Fibroblast of mammary gland (primary cell): Measurements from ENCODE around the gene IGFN1.
A peak's percentile ranks its signal among the peaks of the same experiment; 100 is the strongest.

Experiments used
- DNase-seq: peaks from one replicate; pipeline ENCODE4 v3.0.0-alpha.2; 2010; ENCODE audit warnings: low read depth
- H3K4me3 ChIP-seq: 2 replicates; pipeline ENCODE4 v1.5.1; 2011; ENCODE audit warnings: low read depth, mild to moderate bottlenecking, low read length, moderate library complexity; ENCODE audit not compliant: control insufficient read depth
- TF ChIP-seq, protein P1 (sequence below): conservative IDR thresholded peaks from 2 replicates; pipeline ENCODE4 v1.5.1; 2011; ENCODE audit warnings: low read depth, low read length, inconsistent platforms; ENCODE audit not compliant: control insufficient read depth, insufficient read depth

The IGFN1 gene

GRCh38 chr1:201219481-201220387 is 29.1 kb downstream of the IGFN1 start:
- TF ChIP-seq, protein P1, sequence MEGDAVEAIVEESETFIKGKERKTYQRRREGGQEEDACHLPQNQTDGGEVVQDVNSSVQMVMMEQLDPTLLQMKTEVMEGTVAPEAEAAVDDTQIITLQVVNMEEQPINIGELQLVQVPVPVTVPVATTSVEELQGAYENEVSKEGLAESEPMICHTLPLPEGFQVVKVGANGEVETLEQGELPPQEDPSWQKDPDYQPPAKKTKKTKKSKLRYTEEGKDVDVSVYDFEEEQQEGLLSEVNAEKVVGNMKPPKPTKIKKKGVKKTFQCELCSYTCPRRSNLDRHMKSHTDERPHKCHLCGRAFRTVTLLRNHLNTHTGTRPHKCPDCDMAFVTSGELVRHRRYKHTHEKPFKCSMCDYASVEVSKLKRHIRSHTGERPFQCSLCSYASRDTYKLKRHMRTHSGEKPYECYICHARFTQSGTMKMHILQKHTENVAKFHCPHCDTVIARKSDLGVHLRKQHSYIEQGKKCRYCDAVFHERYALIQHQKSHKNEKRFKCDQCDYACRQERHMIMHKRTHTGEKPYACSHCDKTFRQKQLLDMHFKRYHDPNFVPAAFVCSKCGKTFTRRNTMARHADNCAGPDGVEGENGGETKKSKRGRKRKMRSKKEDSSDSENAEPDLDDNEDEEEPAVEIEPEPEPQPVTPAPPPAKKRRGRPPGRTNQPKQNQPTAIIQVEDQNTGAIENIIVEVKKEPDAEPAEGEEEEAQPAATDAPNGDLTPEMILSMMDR = no peak
- no peak overlapping the region for H3K4me3 ChIP-seq
- no peak for DNase-seq

- H3K4me3 ChIP-seq = no peak overlapping the region
- no peak for DNase-seq
- TF ChIP-seq, protein P1 = no peak
These were observed 29.7 kb downstream of the IGFN1 start for GRCh38 chr1:201220388-201220715.

- H3K4me3 ChIP-seq = no peak overlapping the region
- no peak for DNase-seq
- TF ChIP-seq, protein P1 = no peak
These were observed 30.7 kb downstream of the IGFN1 start for GRCh38 chr1:201221201-201221846.

GRCh38 chr1:201222125-201222524 is 31.5 kb downstream of the IGFN1 start:
- DNase-seq = no peak
- no peak overlapping the region for H3K4me3 ChIP-seq
- TF ChIP-seq, protein P1 = no peak

- TF ChIP-seq, protein P1 = no peak
- no peak for DNase-seq
- no peak overlapping the region for H3K4me3 ChIP-seq
These were observed 33.4 kb downstream of the IGFN1 start for GRCh38 chr1:201223852-201224665.

DNA sequence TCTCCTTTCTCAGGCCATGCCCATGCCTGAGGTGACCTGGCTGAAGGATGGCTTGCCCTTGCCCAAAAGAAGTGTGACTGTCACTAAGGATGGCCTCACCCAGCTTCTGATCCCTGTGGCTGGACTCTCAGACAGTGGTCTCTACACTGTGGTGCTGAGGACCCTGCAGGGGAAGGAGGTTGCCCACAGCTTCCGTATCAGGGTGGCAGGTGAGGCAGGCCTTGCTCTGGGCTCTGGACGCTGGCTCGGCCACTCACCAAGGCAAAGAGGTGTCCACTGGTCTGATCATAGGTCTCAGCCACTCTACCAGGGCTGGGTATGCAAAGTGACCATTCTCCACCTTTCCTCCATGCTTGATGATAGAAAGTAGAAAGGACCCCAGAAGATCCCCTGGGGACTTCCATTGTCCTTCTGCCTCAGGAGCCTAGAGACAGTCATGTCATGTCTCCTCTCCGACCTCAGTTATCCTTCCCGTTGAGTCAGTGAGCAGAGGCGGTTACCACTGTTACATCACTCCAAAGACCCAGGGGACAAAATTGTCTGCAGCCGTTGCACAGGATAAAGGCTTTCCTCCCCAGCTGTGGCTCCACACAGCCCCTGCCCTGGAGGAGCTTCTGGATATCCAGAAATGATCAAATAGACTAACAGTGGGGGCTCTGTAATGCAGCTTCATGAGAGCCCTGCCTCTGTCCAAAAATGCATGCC is 34.2 kb downstream of the IGFN1 start:
- no peak overlapping the region for H3K4me3 ChIP-seq
- DNase-seq = peak; percentile 76
- TF ChIP-seq, protein P1 = no peak
